Astrocyte (in vitro differentiated cells and primary cell): Measurements from ENCODE around the gene RPS6KL1. TPM values are rescaled to one million over a fixed set of nuclear protein-coding genes. Genes with fewer than 3 reads are reported as not detected.

Experiments
- DNase-seq: peaks from one replicate; pipeline ENCODE4 v3.0.0-alpha.2; 2010; ENCODE audit warnings: low read depth
- FAIRE-seq: peaks from 2 replicates; lab custom pipeline; 2011; peaks lifted over from hg19 to GRCh38; lab: Jason Lieb, UNC
- H2AFZ ChIP-seq: 2 replicates; pipeline ENCODE4 v1.6.0; 2012; ENCODE audit warnings: low read depth, low read length, inconsistent platforms
- H3K27ac ChIP-seq: 2 replicates; pipeline ENCODE4 v1.5.1; 2011; ENCODE audit warnings: low read depth, low read length, inconsistent platforms
- H3K27me3 ChIP-seq: 2 replicates; pipeline ENCODE4 v1.6.0; 2011; ENCODE audit warnings: low read length, inconsistent platforms; ENCODE audit not compliant: insufficient read depth
- H3K36me3 ChIP-seq: 2 replicates; pipeline ENCODE4 v1.5.1; 2011; ENCODE audit warnings: low read length, inconsistent platforms; ENCODE audit not compliant: insufficient read depth
- H3K4me1 ChIP-seq: 2 replicates; pipeline ENCODE4 v1.5.1; 2011; ENCODE audit warnings: low read length, inconsistent platforms; ENCODE audit not compliant: insufficient read depth
- H3K4me2 ChIP-seq: 2 replicates; pipeline ENCODE4 v1.6.0; 2012; ENCODE audit warnings: low read length, inconsistent platforms
- H3K4me3 ChIP-seq: 2 replicates; pipeline ENCODE4 v1.5.1; 2011; ENCODE audit warnings: low read depth, mild to moderate bottlenecking, low read length, inconsistent platforms; ENCODE audit not compliant: insufficient read depth
- H3K79me2 ChIP-seq: 2 replicates; pipeline ENCODE4 v1.6.0; 2012; ENCODE audit warnings: mild to moderate bottlenecking, low read length, inconsistent platforms; ENCODE audit not compliant: insufficient read depth
- H3K9ac ChIP-seq: 2 replicates; pipeline ENCODE4 v1.6.0; 2012; ENCODE audit warnings: mild to moderate bottlenecking, low read length, inconsistent platforms
- H3K9me3 ChIP-seq: 2 replicates; pipeline ENCODE4 v1.5.1; 2012; ENCODE audit warnings: low read depth, mild to moderate bottlenecking, low read length, inconsistent platforms; ENCODE audit not compliant: insufficient read depth
- H4K20me1 ChIP-seq: 2 replicates; pipeline ENCODE4 v1.6.0; 2012; ENCODE audit warnings: low read length, inconsistent platforms; ENCODE audit not compliant: insufficient read depth
- H3K27ac Mint-ChIP-seq: one replicate; pipeline ENCODE4 v1.8.0; 2021; ENCODE audit warnings: mild to moderate bottlenecking, mixed read lengths; ENCODE audit not compliant: unreplicated experiment
- H3K27me3 Mint-ChIP-seq: one replicate; pipeline ENCODE4 v1.8.0; 2021; ENCODE audit warnings: low read depth, mixed read lengths; ENCODE audit not compliant: unreplicated experiment
- H3K36me3 Mint-ChIP-seq: one replicate; pipeline ENCODE4 v1.8.0; 2021; ENCODE audit warnings: low read depth, mixed read lengths; ENCODE audit not compliant: unreplicated experiment
- H3K4me1 Mint-ChIP-seq: one replicate; pipeline ENCODE4 v1.8.0; 2021; ENCODE audit warnings: low read depth, mixed read lengths; ENCODE audit not compliant: unreplicated experiment
- H3K4me3 Mint-ChIP-seq: one replicate; pipeline ENCODE4 v1.8.0; 2021; ENCODE audit warnings: mild to moderate bottlenecking, moderate library complexity, mixed read lengths; ENCODE audit not compliant: unreplicated experiment
- H3K9me3 Mint-ChIP-seq: one replicate; pipeline ENCODE4 v1.8.0; 2021; ENCODE audit warnings: mild to moderate bottlenecking, mixed read lengths; ENCODE audit not compliant: unreplicated experiment
- CTCF ChIP-seq: IDR thresholded peaks from 2 replicates; pipeline ENCODE4 v1.5.1; 2011; ENCODE audit warnings: low read depth, mild to moderate bottlenecking, inconsistent platforms, low read length, moderate library complexity; ENCODE audit not compliant: insufficient read depth
- EZH2 ChIP-seq: IDR thresholded peaks from 2 replicates; pipeline ENCODE4 v1.6.1; 2012; ENCODE audit warnings: mild to moderate bottlenecking, low read length, inconsistent platforms; ENCODE audit not compliant: insufficient read depth
- total RNA-seq: library from RNA; stranded (reverse); gene quantifications from 2 replicates; pipeline ENCODE4 v1.2.1, GENCODE V29; 2021

RPS6KL1 gene
- total RNA-seq, 1 donor from 2014 or later = 1.7 TPM

- TF ChIP-seq CTCF = no peak
- TF ChIP-seq EZH2 = no peak
- H3K9me3 ChIP-seq = no peaks in the 10 kb centered on the region
- peaks cover 25% of the 10 kb centered on the region for H3K27me3 Mint-ChIP-seq
- no peaks in the 10 kb centered on the region for H3K9me3 Mint-ChIP-seq
- H3K4me3 Mint-ChIP-seq = no peak overlapping the region
- FAIRE-seq (no peak), DNase-seq (no peak)
- peaks cover 6% of the 10 kb centered on the region for H3K36me3 Mint-ChIP-seq
- peaks cover 10% of the 10 kb centered on the region for H3K4me1 ChIP-seq
- peaks cover 10% of the 10 kb centered on the region for H3K79me2 ChIP-seq
- no peak overlapping the region for H3K27ac ChIP-seq
- H2AFZ ChIP-seq = no peak overlapping the region
- H3K27ac Mint-ChIP-seq = no peak overlapping the region
- H4K20me1 ChIP-seq = no peaks in the 10 kb centered on the region
- no peaks in the 10 kb centered on the region for H3K27me3 ChIP-seq
- H3K4me1 Mint-ChIP-seq = peaks cover 9% of the 10 kb centered on the region
- no peak overlapping the region for H3K4me2 ChIP-seq
- H3K9ac ChIP-seq = no peak overlapping the region
- H3K4me3 ChIP-seq = no peak overlapping the region
- H3K36me3 ChIP-seq = no peaks in the 10 kb centered on the region
These were observed 29.8 kb upstream of the RPS6KL1 start for GRCh38 chr14:74952697-74953484.

GRCh38 chr14:74952180-74952665 lies 29.2 kb upstream of the RPS6KL1 start:
- H3K27ac ChIP-seq = no peak overlapping the region
- no peak overlapping the region for H2AFZ ChIP-seq
- H3K9ac ChIP-seq = no peak overlapping the region
- DNase-seq (no peak), FAIRE-seq (no peak)
- no peaks in the 10 kb centered on the region for H3K27me3 ChIP-seq
- TF ChIP-seq CTCF = no peak
- H3K36me3 ChIP-seq = no peaks in the 10 kb centered on the region
- Mint-ChIP-seq H3K36me3 (peaks cover 6% of the 10 kb centered on the region), H3K27me3 (peaks cover 27% of the 10 kb centered on the region), H3K4me1 (peaks cover 9% of the 10 kb centered on the region), H3K4me3 (no peak overlapping the region), H3K27ac (no peak overlapping the region), H3K9me3 (no peaks in the 10 kb centered on the region)
- peaks cover 10% of the 10 kb centered on the region for H3K4me1 ChIP-seq
- H3K4me2 ChIP-seq = no peak overlapping the region
- peaks cover 10% of the 10 kb centered on the region for H3K79me2 ChIP-seq
- no peaks in the 10 kb centered on the region for H3K9me3 ChIP-seq
- H3K4me3 ChIP-seq = no peak overlapping the region
- H4K20me1 ChIP-seq = no peaks in the 10 kb centered on the region
